ENCODE results near the gene BIN2. TPM values are rescaled to one million over a fixed set of nuclear protein-coding genes. Genes with fewer than 3 reads are reported as not detected.

The BIN2 gene
- polyA plus RNA-seq, 4 donors, result 2.4 to 4.0 (median 3.3) TPM

Other genes with a start within 250 kb of the BIN2 start
- 10 to 100 TPM; 37.5 to 46.6 (median 40.4) TPM for gene CSRNP2, start 240.6 kb downstream of the BIN2 start, polyA plus RNA-seq (ENCODE audit: insufficient read length in 4 of 4)
- 10 to 100 TPM; 44.2 to 65.5 (median 59.6) TPM for gene TFCP2, start 151.0 kb downstream of the BIN2 start, polyA plus RNA-seq (ENCODE audit: insufficient read length in 4 of 4)
- gene POU6F1, start 106.1 kb downstream of the BIN2 start, polyA plus RNA-seq (ENCODE audit: insufficient read length in 4 of 4), result 10 to 100 TPM in 2 of 4 donors, 1 to 10 TPM in 2; 7.4 to 16.6 (median 10.0) TPM
- gene DAZAP2, start 85.3 kb downstream of the BIN2 start, polyA plus RNA-seq (ENCODE audit: insufficient read length in 4 of 4), result 100 to 1,000 TPM; 152 to 298 (median 275) TPM
- 10 to 100 TPM; 11.2 to 26.2 (median 22.8) TPM for gene SMAGP, start 53.8 kb downstream of the BIN2 start, polyA plus RNA-seq (ENCODE audit: insufficient read length in 4 of 4)
- gene CELA1, start 22.5 kb upstream of the BIN2 start, polyA plus RNA-seq (ENCODE audit: insufficient read length in 4 of 4), result under 1 TPM in 1 of 4 donors, not detected in 3; 0.19 TPM
- 1 to 10 TPM; 1.4 to 7.5 (median 5.6) TPM for gene GALNT6, start 67.2 kb upstream of the BIN2 start, polyA plus RNA-seq (ENCODE audit: insufficient read length in 4 of 4)
- gene SLC4A8, start 100.7 kb upstream of the BIN2 start, polyA plus RNA-seq (ENCODE audit: insufficient read length in 4 of 4), result 1 to 10 TPM; 3.7 to 4.6 (median 4.1) TPM

Measured in left renal pelvis (tissue), 4 donors.